Erythroblast (primary cell): Measurements from ENCODE around the gene EMP2.

ENCODE experiments used
- GATA1 ChIP-seq: IDR thresholded peaks from 2 replicates; pipeline ENCODE4 v1.6.1; 2011; ENCODE audit warnings: low read depth, mild to moderate bottlenecking, control low read depth, low read length, moderate library complexity
- POLR2A ChIP-seq: IDR thresholded peaks from 2 replicates; pipeline ENCODE4 v1.6.1; 2011; ENCODE audit warnings: mild to moderate bottlenecking, low read length

DNA sequence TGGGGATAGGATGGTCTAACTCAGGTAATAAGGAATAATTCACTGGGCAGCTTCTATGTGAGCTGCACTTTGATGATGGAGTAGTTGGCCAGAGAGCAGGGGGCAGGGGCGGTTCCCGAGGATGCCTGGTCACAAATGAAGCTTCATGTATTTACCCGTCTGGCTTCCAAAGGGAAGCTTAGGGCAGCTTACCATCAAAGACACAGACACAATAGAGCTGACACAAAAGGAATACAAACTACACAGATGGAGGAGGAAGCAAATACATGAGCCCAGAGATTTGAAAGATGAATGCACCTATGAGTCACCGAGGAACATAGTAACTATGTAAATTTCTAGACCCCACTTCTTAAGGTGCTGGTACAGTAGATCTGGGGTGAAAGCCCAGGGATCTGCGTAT is 8.7 kb upstream of the EMP2 start:
- no peak for TF ChIP-seq POLR2A
- TF ChIP-seq GATA1, result no peak
